ENCODE data around the gene HOXD10. TPM values are rescaled to one million over a fixed set of nuclear protein-coding genes. Genes with fewer than 3 reads are reported as not detected.
A peak's percentile ranks its signal among the peaks of the same experiment; 100 is the strongest.

Gene HOXD10
- total RNA-seq, 1 donor = not detected

GRCh38 chr2:176114930-176115625 lies 1.5 kb upstream of the HOXD10 start:
- Histone ChIP-seq H3K36me3 (ENCODE audit: insufficient read depth, low read length) (no peaks in the 10 kb centered on the region), H3K4me2 (ENCODE audit: insufficient read depth, low read length) (no peak overlapping the region), H3K27ac (ENCODE audit: low read depth, low read length) (no peak overlapping the region), H2AFZ (ENCODE audit: low read length) (no peak overlapping the region), H3K27me3 (ENCODE audit: insufficient read depth, low read length) (peaks cover 98% of the 10 kb centered on the region), H4K20me1 (ENCODE audit: insufficient read depth, low read length) (no peaks in the 10 kb centered on the region), H3K4me3 (ENCODE audit: insufficient read depth, low read length) (no peak overlapping the region), H3K9me3 (ENCODE audit: low read depth, low read length) (no peaks in the 10 kb centered on the region), H3K4me1 (ENCODE audit: insufficient read depth, low read length) (no peaks in the 10 kb centered on the region), H3K79me2 (ENCODE audit: insufficient read depth, low read length) (no peaks in the 10 kb centered on the region)
- no peak for TF ChIP-seq CTCF (IDR thresholded peaks at IDR 0.05; ENCODE audit: extremely low read depth, low read depth, low read length)
- peak; percentile 71 for DNase-seq (ENCODE audit: insufficient read length, low spot score, missing footprints)

GRCh38 chr2:176117162-176117822 lies 714 bp downstream of the HOXD10 start:
- H3K4me3 ChIP-seq (ENCODE audit: insufficient read depth, low read length) = peak overlapping the region; percentile 19
- H4K20me1 ChIP-seq (ENCODE audit: insufficient read depth, low read length) = no peaks in the 10 kb centered on the region

GRCh38 chr2:176117823-176118371 lies 1.3 kb downstream of the HOXD10 start:
- H4K20me1 ChIP-seq (ENCODE audit: insufficient read depth, low read length) = no peaks in the 10 kb centered on the region
- TF ChIP-seq CTCF (IDR thresholded peaks at IDR 0.05; ENCODE audit: extremely low read depth, low read depth, low read length) = no peak
- H2AFZ ChIP-seq (ENCODE audit: low read length) = no peak overlapping the region
- H3K4me1 ChIP-seq (ENCODE audit: insufficient read depth, low read length) = peaks cover 6% of the 10 kb centered on the region
- no peak for DNase-seq (ENCODE audit: insufficient read length, low spot score, missing footprints)
- no peaks in the 10 kb centered on the region for H3K36me3 ChIP-seq (ENCODE audit: insufficient read depth, low read length)
- H3K4me3 ChIP-seq (ENCODE audit: insufficient read depth, low read length) = no peak overlapping the region
- no peaks in the 10 kb centered on the region for H3K9me3 ChIP-seq (ENCODE audit: low read depth, low read length)
- H3K79me2 ChIP-seq (ENCODE audit: insufficient read depth, low read length) = no peaks in the 10 kb centered on the region
- peaks cover 99% of the 10 kb centered on the region for H3K27me3 ChIP-seq (ENCODE audit: insufficient read depth, low read length)
- H3K4me2 ChIP-seq (ENCODE audit: insufficient read depth, low read length) = peak overlapping the region; percentile 58
- no peak overlapping the region for H3K27ac ChIP-seq (ENCODE audit: low read depth, low read length)

More at GRCh38 chr2:176117162-176117822, 714 bp downstream of the HOXD10 start:
- H3K36me3 ChIP-seq (ENCODE audit: insufficient read depth, low read length) = no peaks in the 10 kb centered on the region
- H3K27ac ChIP-seq (ENCODE audit: low read depth, low read length) = no peak overlapping the region
- peaks cover 1% of the 10 kb centered on the region for H3K4me1 ChIP-seq (ENCODE audit: insufficient read depth, low read length)
- H3K27me3 ChIP-seq (ENCODE audit: insufficient read depth, low read length) = peaks cover 99% of the 10 kb centered on the region
- peak; percentile 81 for DNase-seq (ENCODE audit: insufficient read length, low spot score, missing footprints)
- TF ChIP-seq CTCF (IDR thresholded peaks at IDR 0.05; ENCODE audit: extremely low read depth, low read depth, low read length) = no peak
- H2AFZ ChIP-seq (ENCODE audit: low read length) = no peak overlapping the region
- H3K4me2 ChIP-seq (ENCODE audit: insufficient read depth, low read length) = peak overlapping the region; percentile 58
- no peaks in the 10 kb centered on the region for H3K79me2 ChIP-seq (ENCODE audit: insufficient read depth, low read length)
- no peaks in the 10 kb centered on the region for H3K9me3 ChIP-seq (ENCODE audit: low read depth, low read length)

Measured in osteoblast (primary cell).